Renal cortical epithelial cell (primary cell): ENCODE results near the gene ELP4. TPM values are rescaled to one million over a fixed set of nuclear protein-coding genes. Genes with fewer than 3 reads are reported as not detected.
A peak's percentile ranks its signal among the peaks of the same experiment; 100 is the strongest.
"Not testable (repeated sequence)": the region's sequence is repeated elsewhere in the genome, so short reads cannot be mapped to it uniquely, and the experiment has no call there.

ENCODE experiments used
- DNase-seq: peaks from one replicate; pipeline ENCODE4 v3.0.0-alpha.2; 2011; ENCODE audit warnings: low read depth
- total RNA-seq: library from RNA; depleted of rRNA; stranded (reverse); fragments of >200 nt; gene quantifications from 2 replicates; pipeline ENCODE4 v1.2.3, GENCODE V29; 2014

The ELP4 gene
- total RNA-seq, 1 donor from 2014 or later, result 29.7 TPM

DNA sequence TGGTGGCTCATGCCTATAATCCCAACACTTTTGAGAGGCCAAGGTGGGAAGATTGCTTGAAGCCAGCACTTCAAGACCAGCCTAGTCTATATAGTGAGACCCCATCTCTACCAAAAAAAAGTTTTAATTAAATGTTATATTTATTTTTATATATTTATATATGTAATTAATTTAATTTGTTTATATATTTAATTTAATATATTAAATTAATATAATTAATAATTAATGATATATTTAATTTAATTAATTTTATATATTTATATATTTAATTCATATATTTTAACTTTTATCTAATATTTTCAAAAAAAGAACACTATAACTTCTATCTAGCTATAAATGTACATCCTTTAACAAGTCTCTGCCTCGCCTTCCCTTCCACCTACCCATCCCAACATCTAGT lies 196.8 kb downstream of the ELP4 start:
- no peak for DNase-seq

- DNase-seq, result no peak
Observed at GRCh38 chr11:31711137-31711536, 201.6 kb downstream of the ELP4 start.

DNA sequence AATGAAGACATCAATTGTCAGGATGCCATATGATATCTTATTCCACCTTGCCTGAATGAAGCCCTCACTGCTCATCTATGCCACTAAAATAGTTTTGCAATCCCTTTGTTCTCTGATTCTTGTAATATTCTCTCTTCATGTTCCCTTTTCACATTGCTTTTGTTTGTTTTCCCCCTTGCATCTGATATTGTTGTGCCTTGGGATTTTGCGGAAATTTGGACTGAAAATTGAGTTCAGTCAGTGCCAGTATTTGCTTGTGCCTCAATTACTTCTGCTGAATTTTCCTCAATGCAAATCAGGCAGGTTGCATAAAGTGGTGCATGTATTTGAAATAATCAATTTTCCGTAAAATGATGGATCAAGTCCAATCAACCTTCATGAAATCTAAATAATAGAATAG lies 203.3 kb downstream of the ELP4 start:
- DNase-seq, result no peak

DNA sequence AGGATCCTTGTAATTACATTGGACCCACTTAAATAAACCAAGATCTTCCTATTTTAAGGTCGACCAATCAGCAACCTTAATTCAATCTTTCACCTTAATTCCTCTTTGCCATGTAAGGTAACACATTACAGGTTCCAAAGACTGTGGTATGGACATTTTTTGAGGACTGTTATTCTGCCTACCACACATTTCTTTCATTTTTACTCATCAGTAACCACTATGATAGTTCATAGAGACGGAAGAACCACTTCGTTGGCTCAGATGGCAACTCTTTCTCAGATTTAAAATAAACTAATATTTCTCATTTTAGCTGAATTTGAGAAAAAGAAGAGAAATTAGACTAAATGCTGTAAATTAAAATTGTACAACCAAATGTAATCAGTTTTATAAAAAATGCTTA lies 205.3 kb downstream of the ELP4 start:
- no peak for DNase-seq

GRCh38 chr11:31720225-31720624 lies 210.7 kb downstream of the ELP4 start:
- DNase-seq, result no peak

DNA sequence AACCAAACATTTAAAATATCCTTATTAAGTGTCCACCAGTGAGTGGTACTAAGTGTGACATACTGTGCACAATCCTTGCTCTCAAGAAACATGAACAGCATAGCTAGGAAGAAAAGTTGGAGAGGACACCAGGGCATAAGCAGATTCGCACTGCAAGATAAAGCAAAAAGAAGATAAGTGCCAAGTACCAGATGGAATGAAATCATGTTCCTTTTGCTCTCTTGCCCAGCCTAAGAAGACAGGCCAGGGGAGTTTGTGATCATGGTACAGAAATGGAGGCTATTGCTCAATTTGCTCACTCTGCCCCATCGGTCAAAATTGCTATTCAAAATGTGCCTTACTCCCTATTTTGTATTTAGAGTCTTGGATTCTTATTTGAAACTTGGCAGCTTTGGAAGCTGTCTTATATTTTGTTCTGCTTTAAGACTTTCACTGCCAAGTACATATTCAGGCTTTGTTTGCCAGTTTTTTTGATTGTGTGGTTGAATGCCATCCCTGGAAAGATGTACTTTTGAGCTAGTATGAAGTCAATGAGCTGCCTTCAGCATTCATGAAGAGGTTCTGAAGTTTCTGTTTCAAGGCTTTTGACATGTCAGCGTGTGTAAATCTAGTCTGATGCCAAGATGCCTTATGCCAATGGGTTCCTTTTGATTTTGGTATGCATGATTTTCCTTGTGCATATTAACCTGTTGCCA lies 211.3 kb downstream of the ELP4 start:
- DNase-seq, result no peak

GRCh38 chr11:31722754-31723153 lies 213.2 kb downstream of the ELP4 start:
- no peak for DNase-seq

- no peak for DNase-seq
Observed at GRCh38 chr11:31725176-31725575, 215.6 kb downstream of the ELP4 start.

- DNase-seq, result no peak
Observed at GRCh38 chr11:31728432-31728831, 218.9 kb downstream of the ELP4 start.

GRCh38 chr11:31740131-31740530 lies 230.6 kb downstream of the ELP4 start:
- DNase-seq, result no peak

DNA sequence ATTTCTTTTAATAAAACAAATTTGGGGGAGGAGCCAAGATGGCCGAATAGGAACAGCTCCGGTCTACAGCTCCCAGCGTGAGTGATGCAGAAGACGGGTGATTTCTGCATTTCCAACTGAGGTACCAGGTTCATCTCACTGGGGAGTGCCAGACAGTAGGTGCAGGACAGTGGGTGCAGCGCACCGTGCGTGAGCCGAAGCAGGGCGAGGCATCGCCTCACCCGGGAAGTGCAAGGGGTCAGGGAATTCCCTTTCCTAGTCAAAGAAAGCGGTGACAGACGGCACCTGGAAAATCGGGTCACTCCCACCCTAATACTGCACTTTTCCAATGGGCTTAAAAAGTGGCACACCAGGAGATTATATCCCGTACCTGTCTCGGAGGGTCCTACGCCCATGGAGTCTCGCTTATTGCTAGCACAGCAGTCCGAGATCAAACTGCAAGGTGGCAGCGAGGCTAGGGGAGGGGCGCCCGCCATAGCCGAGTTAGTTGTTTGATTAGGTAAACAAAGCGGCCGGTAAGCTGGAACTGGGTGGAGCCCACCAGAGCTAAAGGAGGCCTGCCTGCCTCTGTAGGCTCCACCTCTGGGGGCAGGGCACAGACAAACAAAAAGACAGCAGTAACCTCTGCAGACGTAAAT lies 231.3 kb downstream of the ELP4 start:
- not testable (repeated sequence) for DNase-seq

DNA sequence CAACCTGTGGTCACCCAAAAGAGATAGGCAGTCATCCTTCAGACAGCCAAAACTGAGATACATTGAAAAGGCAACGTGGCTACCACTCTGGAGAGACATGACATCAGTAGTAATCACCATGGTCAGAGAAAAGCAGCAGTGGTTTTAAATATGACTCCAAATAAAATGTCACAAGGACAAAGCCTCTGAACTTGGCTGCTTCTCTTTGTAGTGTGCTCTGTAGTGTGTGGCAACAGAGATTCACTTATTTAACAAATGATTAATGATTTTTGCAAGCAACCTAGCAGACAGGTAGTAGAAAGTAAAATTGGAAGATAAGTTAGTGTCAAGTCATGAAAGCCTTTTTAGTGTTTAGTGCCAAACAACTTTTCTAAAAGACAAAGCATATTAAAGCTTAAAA lies 238.0 kb downstream of the ELP4 start:
- no peak for DNase-seq

GRCh38 chr11:31757260-31757835 lies 247.8 kb downstream of the ELP4 start:
- no peak for DNase-seq

GRCh38 chr11:31761636-31762035 lies 252.1 kb downstream of the ELP4 start:
- no peak for DNase-seq

- peak; percentile 47 for DNase-seq
Observed at GRCh38 chr11:31763296-31763695, 253.7 kb downstream of the ELP4 start.

- DNase-seq, result no peak
Observed at GRCh38 chr11:31764261-31764660, 254.7 kb downstream of the ELP4 start.

DNA sequence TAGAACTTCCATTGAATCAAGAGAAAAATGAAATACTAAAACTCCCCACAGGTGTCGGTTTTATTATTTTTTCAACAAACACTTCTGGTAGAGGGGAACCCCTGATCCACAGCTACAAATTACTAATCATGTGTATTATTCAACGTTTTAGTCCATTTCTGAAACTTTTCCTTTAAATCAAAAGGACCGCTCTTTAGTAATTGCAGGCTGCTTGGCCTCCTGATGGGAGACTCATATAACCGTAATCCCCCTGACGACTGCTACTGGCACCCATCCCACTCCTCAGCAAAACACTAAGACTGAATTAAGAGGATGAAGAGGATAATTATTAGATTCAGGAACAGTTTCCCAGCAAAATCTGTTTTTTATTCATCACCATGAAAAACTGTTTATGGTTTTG lies 255.2 kb downstream of the ELP4 start:
- no peak for DNase-seq

GRCh38 chr11:31767066-31767465 lies 257.5 kb downstream of the ELP4 start:
- DNase-seq, result no peak

GRCh38 chr11:31767685-31768084 lies 258.1 kb downstream of the ELP4 start:
- no peak for DNase-seq

GRCh38 chr11:31768749-31769640 lies 259.4 kb downstream of the ELP4 start:
- no peak for DNase-seq

- no peak for DNase-seq
Observed at GRCh38 chr11:31770011-31770700, 260.6 kb downstream of the ELP4 start.

DNA sequence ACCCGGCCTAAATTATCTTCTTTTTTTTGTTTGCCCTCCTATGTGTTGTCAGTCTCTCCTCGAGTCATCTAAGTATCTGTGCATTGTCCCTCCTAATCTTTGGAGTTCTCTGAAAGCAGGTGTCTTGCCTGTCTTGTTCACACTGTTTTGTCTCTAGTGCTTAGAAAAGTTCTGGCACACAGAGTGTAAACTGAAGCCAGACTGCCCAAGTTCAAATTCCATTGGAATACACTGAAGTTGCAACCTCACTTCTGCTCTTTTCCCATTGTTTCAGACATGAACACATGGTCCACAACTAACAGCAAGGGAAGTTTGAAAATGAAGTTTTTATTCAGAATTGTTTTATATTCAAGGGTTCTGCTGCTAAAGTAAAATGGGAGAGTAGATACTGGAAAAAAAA lies 262.8 kb downstream of the ELP4 start:
- no peak for DNase-seq
